Thoracic aorta (tissue), 2 donors: ENCODE measurements around the gene IGF2BP1. TPM values are rescaled to one million over a fixed set of nuclear protein-coding genes. Genes with fewer than 3 reads are reported as not detected.

ENCODE experiments used
- ATAC-seq: fragments of 150-250 bp; one replicate; pipeline ENCODE4 v1.8.0; 2017; ENCODE audit warnings: low read depth; ENCODE audit not compliant: insufficient number of reproducible peaks, low FRiP score
- DNase-seq: peaks from one replicate; pipeline ENCODE4 v3.0.0-alpha.2; 2020; ENCODE audit warnings: low spot score
- H3K27ac ChIP-seq, 2 donors: fragments of 200-600 bp; sonication (generic); 1 replicate in 1 of 2; 2 replicates in 1 of 2; pipeline ENCODE4 v1.5.1; 2016; ENCODE audit warnings: mild to moderate bottlenecking in 2 of 2, moderate library complexity in 2 of 2
- H3K27me3 ChIP-seq: fragments of 200-600 bp; sonication (generic); replicated peaks from 2 replicates; pipeline ENCODE4 v1.6.0; 2016; ENCODE audit warnings: mild to moderate bottlenecking; ENCODE audit not compliant: insufficient read depth
- H3K36me3 ChIP-seq: fragments of 200-600 bp; sonication (generic); one replicate; pipeline ENCODE4 v1.5.1; 2016
- H3K4me1 ChIP-seq, 2 donors: fragments of 200-600 bp; sonication (generic); 1 replicate in 1 of 2; 2 replicates in 1 of 2; pipeline versions ENCODE4 v1.5.1 to v1.6.0; 2016; ENCODE audit warnings: low read depth in 2 of 2, mild to moderate bottlenecking in 1 of 2; ENCODE audit not compliant: control insufficient read depth in 1 of 2
- H3K4me3 ChIP-seq: fragments of 200-600 bp; sonication (generic); 2 replicates; pipeline ENCODE4 v1.5.1; 2016; ENCODE audit warnings: mild to moderate bottlenecking
- H3K9me3 ChIP-seq: fragments of 200-600 bp; sonication (generic); 2 replicates; pipeline ENCODE4 v1.5.1; 2016
- CTCF ChIP-seq: fragments of 200-600 bp; sonication (generic); IDR thresholded peaks from one replicate; pipeline ENCODE4 v1.5.1; 2019; ENCODE audit warnings: antibody characterized with exemption
- total RNA-seq, 2 donors: library from RNA; depleted of rRNA; stranded (reverse); fragments of >200 nt; gene quantifications; one replicate each; pipeline versions ENCODE4 v1.1.0 to v1.2.3, GENCODE V29; 2016

IGF2BP1 gene
- total RNA-seq, 2 donors from 2014 or later = 0.07 TPM; not detected in 1

- no peak for TF ChIP-seq CTCF
- H3K4me1 ChIP-seq = no peaks in the 10 kb centered on the region
- ATAC-seq = no peak
- no peaks in the 10 kb centered on the region for H3K36me3 ChIP-seq
- H3K27me3 ChIP-seq = no peaks in the 10 kb centered on the region
- H3K9me3 ChIP-seq = no peaks in the 10 kb centered on the region
- H3K4me3 ChIP-seq = no peak overlapping the region
- H3K27ac ChIP-seq = no peak overlapping the region
- no peak for DNase-seq
These were observed 66.5 kb downstream of the IGF2BP1 start for GRCh38 chr17:49063652-49064051.

GRCh38 chr17:49067163-49067562, 70.0 kb downstream of the IGF2BP1 start:
- TF ChIP-seq CTCF = no peak
- no peak overlapping the region for H3K4me3 ChIP-seq
- no peaks in the 10 kb centered on the region for H3K36me3 ChIP-seq
- H3K27me3 ChIP-seq = no peaks in the 10 kb centered on the region
- no peaks in the 10 kb centered on the region for H3K4me1 ChIP-seq
- H3K27ac ChIP-seq = no peak overlapping the region
- H3K9me3 ChIP-seq = no peaks in the 10 kb centered on the region
- ATAC-seq (no peak), DNase-seq (no peak)

- Histone ChIP-seq H3K36me3 (no peaks in the 10 kb centered on the region), H3K4me1 (no peaks in the 10 kb centered on the region), H3K4me3 (no peak overlapping the region), H3K27ac (no peak overlapping the region), H3K27me3 (no peaks in the 10 kb centered on the region), H3K9me3 (no peaks in the 10 kb centered on the region)
- no peak for ATAC-seq
- TF ChIP-seq CTCF = no peak
- no peak for DNase-seq
These were observed 72.5 kb downstream of the IGF2BP1 start for GRCh38 chr17:49069585-49070273.

- no peaks in the 10 kb centered on the region for H3K4me1 ChIP-seq
- TF ChIP-seq CTCF = no peak
- DNase-seq = no peak
- H3K4me3 ChIP-seq = no peak overlapping the region
- no peak overlapping the region for H3K27ac ChIP-seq
- no peaks in the 10 kb centered on the region for H3K9me3 ChIP-seq
- no peaks in the 10 kb centered on the region for H3K27me3 ChIP-seq
- no peaks in the 10 kb centered on the region for H3K36me3 ChIP-seq
- no peak for ATAC-seq
These were observed 73.9 kb downstream of the IGF2BP1 start for GRCh38 chr17:49071106-49071505.

GRCh38 chr17:49074851-49075540, 77.8 kb downstream of the IGF2BP1 start:
- ATAC-seq = no peak
- H3K27ac ChIP-seq = no peak overlapping the region
- H3K4me1 ChIP-seq = no peaks in the 10 kb centered on the region
- no peak overlapping the region for H3K4me3 ChIP-seq
- no peaks in the 10 kb centered on the region for H3K9me3 ChIP-seq
- TF ChIP-seq CTCF = no peak
- H3K36me3 ChIP-seq = no peaks in the 10 kb centered on the region
- H3K27me3 ChIP-seq = no peaks in the 10 kb centered on the region
- DNase-seq = no peak
